BJ (cell line): ENCODE measurements around the gene TRPM8. TPM values are rescaled to one million over a fixed set of nuclear protein-coding genes. Genes with fewer than 3 reads are reported as not detected.
A peak's percentile ranks its signal among the peaks of the same experiment; 100 is the strongest.
"Not testable (repeated sequence)": the region's sequence is repeated elsewhere in the genome, so short reads cannot be mapped to it uniquely, and the experiment has no call there.

Source experiments
- CTCF ChIA-PET: fragments of 350-600 bp; formaldehyde crosslinking; extraction: SDS; loops from one replicate; lab custom pipeline; 2021; ENCODE audit warnings: antibody characterized with exemption, inconsistent platforms; lab: Yijun Ruan, JAX
- POLR2A ChIA-PET: fragments of 300-600 bp; sonication (Branson Sonifier 250); formaldehyde crosslinking; extraction: SDS; loops from one replicate; lab custom pipeline; 2021; ENCODE audit warnings: antibody characterized with exemption; lab: Charles Lee
- DNase-seq: peaks from one replicate; pipeline ENCODE4 v3.0.0-alpha.2; 2011; ENCODE audit warnings: low read depth
- H3K27me3 ChIP-seq: 2 replicates; pipeline ENCODE4 v1.6.0; 2011; ENCODE audit warnings: low read length; ENCODE audit not compliant: control insufficient read depth, insufficient read depth
- H3K36me3 ChIP-seq: 2 replicates; pipeline ENCODE4 v1.5.1; 2011; ENCODE audit warnings: low read length; ENCODE audit not compliant: control insufficient read depth, insufficient read depth
- H3K4me3 ChIP-seq: 2 replicates; pipeline ENCODE4 v1.5.1; 2011; ENCODE audit warnings: low read depth, mild to moderate bottlenecking, control low read depth, low read length
- CTCF ChIP-seq: IDR thresholded peaks from 2 replicates; pipeline ENCODE4 v1.5.1; 2011; ENCODE audit warnings: low read depth, mild to moderate bottlenecking, control low read depth, inconsistent platforms, low read length, moderate library complexity; ENCODE audit not compliant: insufficient read depth
- polyA minus RNA-seq: library from RNA; depleted of rRNA, polyadenylated mRNA; stranded (reverse); fragments of >200 nt; gene quantifications from 2 replicates; pipeline ENCODE4 v1.2.3, GENCODE V29; 2011; rRNA and poly(A)+ RNA removed
- polyA plus RNA-seq: library from polyadenylated mRNA; depleted of rRNA; stranded (reverse); fragments of >200 nt; gene quantifications from 2 replicates; pipeline ENCODE4 v1.2.3, GENCODE V29; 2011; rRNA removed

Gene TRPM8
- polyA plus RNA-seq (not detected in 2 replicates), polyA minus RNA-seq (not detected in 2 replicates)

DNA sequence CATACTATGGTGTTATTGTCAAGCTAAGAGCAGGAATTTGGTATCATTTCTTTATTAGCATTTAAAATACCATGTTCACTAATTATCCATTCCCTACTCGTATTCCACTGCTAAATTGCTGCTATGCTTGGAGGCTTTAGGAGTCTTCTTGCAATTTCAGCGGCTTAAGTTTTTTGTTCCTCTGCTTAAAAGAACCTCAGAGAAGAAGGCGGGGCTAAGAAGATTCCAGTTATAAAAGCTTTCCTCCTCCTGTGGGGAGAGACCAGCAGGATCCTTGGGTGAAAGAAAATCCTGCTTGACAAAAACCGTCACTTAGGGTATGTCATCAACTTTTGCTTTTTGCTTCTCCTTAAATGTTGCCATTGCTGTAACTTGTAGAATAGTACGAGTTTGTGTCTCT lies at the start of gene TRPM8:
TSS of gene TRPM8 (plus strand) at position 258 of the 400 bp plus-strand sequence. CDS start 9,165 bp downstream, outside the sequence.
- H3K4me3 ChIP-seq, result no peak within 1 kb of the TSS
- ChIA-PET POLR2A (no interaction called here), CTCF (interaction anchor here (0.7 to 1.8 kb wide), 2 partner anchors 12 to 563 kb away, joined by 3 to 10 read pairs; no protein-coding TSS in a partner anchor)
- H3K36me3 ChIP-seq, result no peaks in the 10 kb centered on the region
- no peak for TF ChIP-seq CTCF
- no peaks in the 10 kb centered on the region for H3K27me3 ChIP-seq
- DNase-seq, result no peak

DNA sequence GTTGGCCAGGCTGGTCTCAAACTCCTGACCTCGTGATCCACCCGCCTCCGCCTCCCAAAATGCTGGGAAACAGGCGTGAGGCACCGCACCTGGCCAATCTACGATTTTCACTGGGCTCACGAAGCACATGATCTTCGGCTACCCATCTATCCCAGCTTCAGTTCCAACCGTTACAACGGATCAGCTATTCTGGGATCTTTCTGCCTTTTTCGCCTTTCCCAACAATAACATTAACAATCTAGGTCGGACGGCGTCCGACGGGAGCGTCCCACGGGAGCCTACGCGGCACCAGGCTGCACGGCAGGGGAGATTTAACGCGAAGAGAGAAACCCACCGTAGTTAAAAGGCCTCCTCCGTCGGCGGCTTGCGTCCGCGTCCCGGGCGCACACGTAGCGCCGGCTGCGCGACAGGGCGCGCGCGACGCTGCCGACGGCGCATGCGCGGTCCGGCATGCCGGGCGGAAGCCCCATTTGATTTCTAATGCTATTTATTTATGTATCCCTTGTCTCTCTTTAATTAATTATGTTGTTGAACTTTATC lies 49.1 kb upstream of the TRPM8 start, which contains the start of gene MSL3B:
TSS of gene MSL3B (minus strand) at position 394 of the 540 bp plus-strand sequence.
- Histone ChIP-seq H3K4me3 (peak within 1 kb of the TSS; percentile 79), H3K36me3 (peaks cover 5% of the 10 kb centered on the region), H3K27me3 (no peaks in the 10 kb centered on the region; the same call in none of the 2 replicates)
- TF ChIP-seq CTCF, result no peak
- ChIA-PET POLR2A (interaction anchor here (0.7 kb wide), 1 partner anchor 559 kb away, joined by 12 read pairs; no protein-coding TSS in a partner anchor), CTCF (no interaction called here)
- no peak for DNase-seq

DNA sequence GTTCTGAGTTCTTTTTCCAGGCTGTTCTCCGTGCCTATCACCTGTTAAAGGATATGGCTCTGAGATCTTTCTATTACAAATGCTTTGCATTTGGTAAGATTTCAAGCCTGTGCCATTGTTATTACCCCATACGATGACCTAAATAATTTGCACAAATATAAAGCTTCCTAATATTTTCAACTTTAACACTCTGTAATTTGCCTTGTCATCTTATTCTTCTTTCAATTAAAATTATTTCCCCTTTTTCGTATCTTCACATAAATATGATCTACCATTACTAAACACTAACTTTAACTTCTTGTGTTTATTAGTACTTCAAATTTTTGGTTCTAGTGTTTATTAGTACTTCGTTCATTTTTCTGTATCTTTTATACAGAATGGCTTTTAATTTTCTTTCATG lies 45.7 kb upstream of the TRPM8 start:
- Histone ChIP-seq H3K27me3 (peaks cover 2% of the 10 kb centered on the region), H3K4me3 (no peak overlapping the region), H3K36me3 (peaks cover 4% of the 10 kb centered on the region)
- POLR2A ChIA-PET, result interaction anchor here (0.6 kb wide), 1 partner anchor 10 kb away, joined by 11 read pairs; no protein-coding TSS in a partner anchor
- no peak for DNase-seq
- CTCF ChIA-PET, result interaction anchor here (0.7 kb wide), 1 partner anchor 12 kb away, joined by 4 read pairs; no protein-coding TSS in a partner anchor
- no peak for TF ChIP-seq CTCF

DNA sequence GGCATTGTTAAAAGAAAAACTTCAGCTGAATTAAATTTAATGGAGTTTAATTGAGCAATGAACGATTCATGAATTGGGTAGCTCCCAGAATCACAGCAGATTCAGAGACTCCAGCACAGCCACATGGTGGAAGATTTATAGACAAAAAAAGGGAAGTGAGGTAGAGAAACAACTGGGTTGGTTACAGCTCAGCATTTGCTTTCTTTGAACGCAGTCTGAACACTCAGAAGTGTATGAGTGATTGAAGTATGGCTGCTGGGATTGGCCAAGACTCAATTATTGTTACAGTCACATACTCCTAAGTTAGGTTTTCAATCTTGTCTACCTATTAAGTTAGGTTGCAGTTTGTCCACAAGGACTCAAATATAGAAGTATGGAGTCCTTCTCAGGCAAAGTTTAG lies 45.0 kb upstream of the TRPM8 start:
- DNase-seq, H3K36me3 ChIP-seq, H3K4me3 ChIP-seq, H3K27me3 ChIP-seq, POLR2A ChIA-PET: not testable (repeated sequence)
- CTCF ChIA-PET, result interaction anchor here (0.7 kb wide), 1 partner anchor 13 kb away, joined by 4 read pairs; no protein-coding TSS in a partner anchor

DNA sequence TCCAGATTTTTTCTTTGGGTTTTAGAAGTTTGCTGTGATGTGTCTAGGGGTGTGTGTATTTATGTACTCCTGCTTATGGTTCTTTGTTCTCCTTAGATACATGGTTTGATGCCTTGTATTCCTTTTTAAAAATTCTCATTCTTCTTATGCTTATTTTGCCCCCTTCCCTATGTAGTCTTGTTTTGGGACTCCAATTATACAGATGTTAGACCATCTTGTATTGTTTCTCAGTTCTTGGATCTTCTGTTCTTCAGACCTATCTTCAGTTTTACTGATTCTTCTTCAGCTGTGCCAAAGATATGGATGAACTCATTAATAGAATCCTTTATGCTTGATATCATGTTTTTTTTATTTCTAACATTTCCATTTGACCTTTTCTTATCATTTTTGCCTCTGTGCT lies 34.8 kb upstream of the TRPM8 start:
- Histone ChIP-seq H3K27me3 (no peaks in the 10 kb centered on the region), H3K36me3 (no peaks in the 10 kb centered on the region), H3K4me3 (no peak overlapping the region)
- DNase-seq, result no peak
- ChIA-PET POLR2A (no interaction called here), CTCF (no interaction called here)
- no peak for TF ChIP-seq CTCF
